Loucy (cell line): Measurements from ENCODE around the gene CKS1B.
A peak's percentile ranks its signal among the peaks of the same experiment; 100 is the strongest.

Experiments used
- H2AFZ ChIP-seq: fragments of 200-600 bp; sonication (generic); 2 replicates; pipeline ENCODE4 v1.6.0; 2016; ENCODE audit warnings: antibody characterized with exemption, mild to moderate bottlenecking, low read length, moderate library complexity
- H3F3A ChIP-seq: fragments of 200-600 bp; 2 replicates; pipeline ENCODE4 v1.6.0; 2016; ENCODE audit warnings: antibody characterized with exemption, low read depth, mild to moderate bottlenecking
- H3K27me3 ChIP-seq: fragments of 200-600 bp; sonication (generic); 2 replicates; pipeline ENCODE4 v1.6.1; 2014; ENCODE audit warnings: low read length, mild to moderate bottlenecking; ENCODE audit not compliant: insufficient read depth, poor library complexity, severe bottlenecking
- H3K36me3 ChIP-seq: fragments of 200-600 bp; sonication (generic); 2 replicates; pipeline ENCODE4 v1.6.1; 2016; ENCODE audit warnings: low read length; ENCODE audit not compliant: insufficient read depth
- H3K4me1 ChIP-seq: fragments of 200-600 bp; sonication (generic); 2 replicates; pipeline ENCODE4 v1.5.1; 2014; ENCODE audit warnings: low read length, mild to moderate bottlenecking; ENCODE audit not compliant: insufficient read depth, poor library complexity, severe bottlenecking
- H3K4me2 ChIP-seq: fragments of 200-600 bp; sonication (generic); 2 replicates; pipeline ENCODE4 v1.6.0; 2014; ENCODE audit warnings: antibody characterized with exemption, low read length, low read depth, mild to moderate bottlenecking; ENCODE audit not compliant: poor library complexity, severe bottlenecking
- H3K4me3 ChIP-seq: fragments of 200-600 bp; sonication (generic); 2 replicates; pipeline ENCODE4 v1.5.1; 2014; ENCODE audit warnings: low read length, mild to moderate bottlenecking, mixed read lengths; ENCODE audit not compliant: poor library complexity, severe bottlenecking
- H3K79me2 ChIP-seq: fragments of 200-600 bp; sonication (generic); 2 replicates; pipeline ENCODE4 v1.6.1; 2014; ENCODE audit warnings: low read length; ENCODE audit not compliant: insufficient read depth
- H3K9ac ChIP-seq: fragments of 200-600 bp; sonication (generic); 2 replicates; pipeline ENCODE4 v1.6.0; 2014; ENCODE audit warnings: mild to moderate bottlenecking, low read depth, low read length, moderate library complexity; ENCODE audit not compliant: poor library complexity, severe bottlenecking
- H3K9me2 ChIP-seq: fragments of 200-600 bp; sonication (generic); replicated peaks from 2 replicates; pipeline ENCODE4 v1.6.1; 2016; ENCODE audit warnings: low read depth, low read length, mixed read lengths
- H3K9me3 ChIP-seq: fragments of 200-600 bp; sonication (generic); 2 replicates; pipeline ENCODE4 v1.6.1; 2014; ENCODE audit warnings: mild to moderate bottlenecking, antibody characterized with exemption, low read length, low read depth; ENCODE audit not compliant: insufficient read depth
- H4K20me1 ChIP-seq: fragments of 200-600 bp; sonication (generic); 2 replicates; pipeline ENCODE4 v1.6.0; 2014; ENCODE audit warnings: antibody characterized with exemption, low read length, mild to moderate bottlenecking; ENCODE audit not compliant: insufficient read depth, poor library complexity, severe bottlenecking
- CTCF ChIP-seq: fragments of 200-600 bp; sonication (generic); conservative IDR thresholded peaks from 2 replicates; pipeline ENCODE4 v1.5.1; 2014; ENCODE audit warnings: mild to moderate bottlenecking, antibody characterized with exemption, low read length
- EZH2phosphoT487 ChIP-seq: fragments of 200-600 bp; IDR thresholded peaks from 2 replicates; pipeline ENCODE4 v1.6.1; 2018; ENCODE audit warnings: antibody characterized with exemption, mild to moderate bottlenecking, moderate library complexity, borderline replicate concordance

CKS1B gene

GRCh38 chr1:155009221-155009711 lies 34.8 kb downstream of the CKS1B start:
- no peaks in the 10 kb centered on the region for H3K79me2 ChIP-seq
- no peak overlapping the region for H3K4me3 ChIP-seq
- H3K9me2 ChIP-seq = no peaks in the 10 kb centered on the region
- H3K4me2 ChIP-seq = no peak overlapping the region
- no peaks in the 10 kb centered on the region for H3K27me3 ChIP-seq
- no peaks in the 10 kb centered on the region for H3K36me3 ChIP-seq
- H4K20me1 ChIP-seq = no peaks in the 10 kb centered on the region
- no peak for TF ChIP-seq CTCF
- no peak for TF ChIP-seq EZH2phosphoT487
- no peak overlapping the region for H2AFZ ChIP-seq
- no peak overlapping the region for H3K9ac ChIP-seq
- H3K9me3 ChIP-seq = no peaks in the 10 kb centered on the region
- no peaks in the 10 kb centered on the region for H3F3A ChIP-seq
- peaks cover 69% of the 10 kb centered on the region for H3K4me1 ChIP-seq

GRCh38 chr1:155009742-155010141 lies 35.3 kb downstream of the CKS1B start:
- Histone ChIP-seq H3K79me2 (no peaks in the 10 kb centered on the region), H3F3A (no peaks in the 10 kb centered on the region), H3K4me3 (no peak overlapping the region), H3K27me3 (no peaks in the 10 kb centered on the region), H3K9me3 (no peaks in the 10 kb centered on the region), H3K36me3 (no peaks in the 10 kb centered on the region), H2AFZ (no peak overlapping the region), H3K9ac (no peak overlapping the region), H3K4me1 (peaks cover 67% of the 10 kb centered on the region), H3K4me2 (peak overlapping the region; percentile 43), H3K9me2 (no peaks in the 10 kb centered on the region), H4K20me1 (no peaks in the 10 kb centered on the region)
- no peak for TF ChIP-seq CTCF
- TF ChIP-seq EZH2phosphoT487 = no peak

- peaks cover 61% of the 10 kb centered on the region for H3K4me1 ChIP-seq
- no peaks in the 10 kb centered on the region for H4K20me1 ChIP-seq
- no peak for TF ChIP-seq CTCF
Measured at GRCh38 chr1:155010211-155010918, 35.9 kb downstream of the CKS1B start.

More at GRCh38 chr1:155010211-155010918, 35.9 kb downstream of the CKS1B start:
- no peaks in the 10 kb centered on the region for H3K27me3 ChIP-seq
- H3F3A ChIP-seq = no peaks in the 10 kb centered on the region
- no peak overlapping the region for H3K4me3 ChIP-seq
- no peaks in the 10 kb centered on the region for H3K9me2 ChIP-seq
- no peak overlapping the region for H3K9ac ChIP-seq
- H3K9me3 ChIP-seq = no peaks in the 10 kb centered on the region
- H3K79me2 ChIP-seq = no peaks in the 10 kb centered on the region
- H2AFZ ChIP-seq = no peak overlapping the region
- peak overlapping the region; percentile 43 for H3K4me2 ChIP-seq
- H3K36me3 ChIP-seq = no peaks in the 10 kb centered on the region
